Activated naive CD4-positive, alpha-beta T cell treated with anti-CD3 and anti-CD28 coated beads for 36 hours (primary cell): ENCODE data around the gene THSD4. TPM values are rescaled to one million over a fixed set of nuclear protein-coding genes. Genes with fewer than 3 reads are reported as not detected.
"Not testable (repeated sequence)": the region's sequence is repeated elsewhere in the genome, so short reads cannot be mapped to it uniquely, and the experiment has no call there.

Experiments used
- CTCF ChIA-PET: fragments of 350-600 bp; sonication (Branson Sonifier 250); formaldehyde crosslinking; loops from one replicate; lab custom pipeline; 2021; ENCODE audit warnings: antibody characterized with exemption; lab: Charles Lee
- DNase-seq: peaks from one replicate; pipeline ENCODE4 v3.0.0-alpha.2; 2020
- H3K27ac Mint-ChIP-seq: one replicate; pipeline ENCODE4 v1.8.0; 2021; ENCODE audit warnings: mild to moderate bottlenecking, mixed read lengths
- H3K27me3 Mint-ChIP-seq: one replicate; pipeline ENCODE4 v1.8.0; 2021; ENCODE audit warnings: low read depth, mixed read lengths
- H3K36me3 Mint-ChIP-seq: one replicate; pipeline ENCODE4 v1.8.0; 2021; ENCODE audit warnings: low read depth, mixed read lengths
- H3K4me1 Mint-ChIP-seq: one replicate; pipeline ENCODE4 v1.8.0; 2021; ENCODE audit warnings: low read depth, mixed read lengths
- H3K4me3 Mint-ChIP-seq: one replicate; pipeline ENCODE4 v1.8.0; 2021; ENCODE audit warnings: mild to moderate bottlenecking, moderate library complexity, mixed read lengths
- H3K9me3 Mint-ChIP-seq: one replicate; pipeline ENCODE4 v1.8.0; 2021; ENCODE audit warnings: mixed read lengths
- intact Hi-C: fragments of 100-400 bp; cut with micrococcal nuclease; formaldehyde crosslinking; loops from one replicate; pipeline ENCODE4 v1.15.1; 2023
- total RNA-seq, 2 experiments: library from RNA; stranded (reverse); gene quantifications; one replicate each; pipeline ENCODE4 v1.2.3, GENCODE V29; 2021

THSD4 gene
- total RNA-seq, 2 experiments from 2014 or later = not detected

DNA sequence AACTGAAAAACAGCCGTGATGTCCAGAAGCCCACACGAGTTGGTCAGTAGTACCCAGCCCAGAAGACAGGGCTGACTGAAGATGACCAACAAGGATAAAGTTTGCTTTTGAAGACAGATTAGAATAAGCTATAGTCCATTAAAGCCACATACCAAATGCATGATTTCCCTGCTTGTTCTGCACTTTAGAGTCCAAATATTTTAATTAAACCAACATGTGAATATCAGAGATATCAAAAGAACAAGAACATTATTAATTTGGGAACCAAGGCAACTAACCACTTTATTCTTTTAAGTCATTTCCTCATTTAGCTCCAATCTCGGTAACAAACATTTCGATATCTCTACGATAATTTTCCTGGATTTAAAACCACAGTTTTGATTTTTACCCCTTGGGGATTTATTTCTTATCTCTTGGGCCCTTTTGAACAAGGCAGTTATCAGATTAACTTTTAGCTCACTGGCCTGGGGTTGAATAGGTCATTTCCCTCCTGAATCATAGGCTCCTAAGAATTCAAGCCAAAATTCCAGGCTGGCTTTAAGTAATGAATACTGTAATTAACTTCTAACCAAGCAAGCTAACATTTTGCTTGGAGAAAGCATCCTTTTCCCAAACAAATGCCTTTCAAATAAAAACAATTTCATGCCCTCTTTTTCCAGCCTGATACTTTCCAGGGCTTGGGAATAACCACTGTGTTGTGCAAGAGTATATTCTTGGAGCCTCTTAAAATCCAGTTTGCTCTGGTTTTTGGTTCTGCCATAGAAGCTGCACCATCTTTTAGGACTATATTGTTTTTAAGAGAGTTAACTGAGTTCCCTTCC lies 592.2 kb downstream of the THSD4 start:
- Mint-ChIP-seq H3K9me3 (no peaks in the 10 kb centered on the region), H3K4me1 (no peaks in the 10 kb centered on the region), H3K4me3 (no peak overlapping the region), H3K36me3 (no peaks in the 10 kb centered on the region), H3K27ac (no peak overlapping the region), H3K27me3 (peaks cover 15% of the 10 kb centered on the region)
- CTCF ChIA-PET = no interaction called here
- no peak for DNase-seq
- intact Hi-C loops = no loop called here

DNA sequence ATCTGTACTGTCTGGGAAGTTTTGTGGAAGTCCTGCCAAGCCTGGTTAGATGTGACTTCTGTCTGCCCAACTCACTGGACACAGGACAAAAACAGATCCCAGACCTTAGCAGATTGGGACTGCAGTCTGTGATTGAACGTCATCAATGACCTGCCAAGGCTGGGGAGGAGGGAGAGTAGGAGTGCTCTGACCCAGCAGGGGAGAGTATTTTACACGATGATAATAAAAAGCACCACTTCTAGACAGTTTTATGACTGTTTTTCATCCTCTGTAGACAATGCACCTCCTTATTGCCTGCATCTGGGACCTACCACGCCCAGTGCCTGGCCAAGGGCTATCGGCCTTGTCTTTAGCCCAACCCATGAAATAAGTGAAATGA lies 592.8 kb downstream of the THSD4 start:
- no peak for DNase-seq
- no peaks in the 10 kb centered on the region for H3K9me3 Mint-ChIP-seq
- CTCF ChIA-PET = no interaction called here
- peaks cover 16% of the 10 kb centered on the region for H3K27me3 Mint-ChIP-seq
- no peaks in the 10 kb centered on the region for H3K4me1 Mint-ChIP-seq
- intact Hi-C loops = no loop called here
- no peak overlapping the region for H3K27ac Mint-ChIP-seq
- no peaks in the 10 kb centered on the region for H3K36me3 Mint-ChIP-seq
- H3K4me3 Mint-ChIP-seq = no peak overlapping the region

DNA sequence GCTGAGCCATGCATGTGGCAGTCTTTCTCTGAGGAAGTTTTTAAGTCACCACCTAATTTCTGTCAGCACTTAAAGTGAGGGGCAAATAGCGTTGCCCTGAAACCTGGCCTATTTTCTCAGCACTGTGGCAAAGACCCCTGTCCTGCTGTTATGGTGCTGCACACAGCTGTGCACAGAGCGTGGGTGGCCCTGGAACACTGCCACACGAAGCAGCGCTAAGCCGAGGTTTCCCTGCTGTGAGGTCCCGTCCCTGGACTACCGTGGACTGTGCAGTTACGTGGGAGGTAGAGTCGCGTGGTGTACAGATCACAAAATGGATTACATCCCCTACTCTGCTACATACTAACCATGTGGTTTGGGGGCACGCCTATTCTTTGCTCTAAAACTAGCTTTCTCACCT lies 593.5 kb downstream of the THSD4 start:
- Mint-ChIP-seq H3K36me3 (no peaks in the 10 kb centered on the region), H3K4me1 (no peaks in the 10 kb centered on the region), H3K27ac (no peak overlapping the region), H3K27me3 (peaks cover 15% of the 10 kb centered on the region), H3K4me3 (no peak overlapping the region), H3K9me3 (no peaks in the 10 kb centered on the region)
- intact Hi-C loops = no loop called here
- CTCF ChIA-PET = no interaction called here
- no peak for DNase-seq

DNA sequence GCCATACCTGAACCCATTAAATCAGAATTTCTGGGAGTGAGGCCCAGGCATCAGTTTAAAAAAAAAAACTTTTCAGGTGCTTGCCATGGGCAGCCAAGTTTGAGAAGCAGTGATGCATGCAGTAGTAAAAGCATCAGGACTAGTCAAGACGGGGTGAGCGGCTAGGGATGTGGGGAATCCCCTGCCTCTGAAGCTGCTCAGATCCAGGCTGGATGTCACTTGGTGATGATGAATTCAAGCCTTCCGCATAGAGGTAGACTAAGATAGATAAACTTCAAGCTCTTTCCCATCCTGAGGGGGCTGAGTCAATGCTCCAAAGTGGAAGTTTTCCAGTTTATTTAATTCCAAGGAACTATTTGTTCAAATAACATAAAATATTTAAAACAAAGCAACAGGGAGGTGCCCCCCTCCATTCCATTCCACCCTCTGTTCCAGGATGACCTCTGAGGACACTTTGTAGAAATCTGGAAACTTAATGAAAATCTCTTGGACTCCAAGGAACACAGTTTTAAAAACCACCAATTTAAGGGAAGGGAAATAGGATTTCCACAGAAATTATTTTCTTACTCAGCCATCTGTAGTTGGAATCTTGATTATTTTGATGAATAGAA lies 594.6 kb downstream of the THSD4 start:
- H3K4me3 Mint-ChIP-seq = no peak overlapping the region
- DNase-seq = no peak
- H3K27me3 Mint-ChIP-seq = peaks cover 15% of the 10 kb centered on the region
- H3K27ac Mint-ChIP-seq = no peak overlapping the region
- CTCF ChIA-PET = no interaction called here
- intact Hi-C loops = no loop called here
- H3K36me3 Mint-ChIP-seq = no peaks in the 10 kb centered on the region
- no peaks in the 10 kb centered on the region for H3K4me1 Mint-ChIP-seq
- H3K9me3 Mint-ChIP-seq = no peaks in the 10 kb centered on the region

DNA sequence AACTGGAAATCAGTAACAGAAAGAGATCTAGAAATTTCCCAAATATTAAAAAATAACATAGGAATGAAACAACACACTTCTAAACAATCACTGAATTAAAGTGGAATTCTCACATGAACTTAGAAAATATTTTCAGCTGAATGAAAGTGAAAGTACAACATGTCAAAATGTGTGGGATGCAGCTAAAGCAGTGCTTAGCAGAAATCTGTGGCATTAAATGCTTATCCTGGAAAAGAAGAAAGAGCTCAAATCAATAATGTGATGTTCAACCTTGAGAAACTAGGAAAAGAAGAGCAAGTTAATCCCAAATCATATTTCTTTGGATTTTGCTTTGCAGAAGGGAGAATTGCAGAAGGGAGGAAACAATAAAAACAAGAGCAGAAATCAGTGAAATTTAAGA lies 596.9 kb downstream of the THSD4 start:
- no peaks in the 10 kb centered on the region for H3K4me1 Mint-ChIP-seq
- no peak for DNase-seq
- H3K4me3 Mint-ChIP-seq = no peak overlapping the region
- H3K27me3 Mint-ChIP-seq = peaks cover 6% of the 10 kb centered on the region
- H3K9me3 Mint-ChIP-seq = no peaks in the 10 kb centered on the region
- no peak overlapping the region for H3K27ac Mint-ChIP-seq
- CTCF ChIA-PET = no interaction called here
- H3K36me3 Mint-ChIP-seq = no peaks in the 10 kb centered on the region
- intact Hi-C loops = no loop called here

DNA sequence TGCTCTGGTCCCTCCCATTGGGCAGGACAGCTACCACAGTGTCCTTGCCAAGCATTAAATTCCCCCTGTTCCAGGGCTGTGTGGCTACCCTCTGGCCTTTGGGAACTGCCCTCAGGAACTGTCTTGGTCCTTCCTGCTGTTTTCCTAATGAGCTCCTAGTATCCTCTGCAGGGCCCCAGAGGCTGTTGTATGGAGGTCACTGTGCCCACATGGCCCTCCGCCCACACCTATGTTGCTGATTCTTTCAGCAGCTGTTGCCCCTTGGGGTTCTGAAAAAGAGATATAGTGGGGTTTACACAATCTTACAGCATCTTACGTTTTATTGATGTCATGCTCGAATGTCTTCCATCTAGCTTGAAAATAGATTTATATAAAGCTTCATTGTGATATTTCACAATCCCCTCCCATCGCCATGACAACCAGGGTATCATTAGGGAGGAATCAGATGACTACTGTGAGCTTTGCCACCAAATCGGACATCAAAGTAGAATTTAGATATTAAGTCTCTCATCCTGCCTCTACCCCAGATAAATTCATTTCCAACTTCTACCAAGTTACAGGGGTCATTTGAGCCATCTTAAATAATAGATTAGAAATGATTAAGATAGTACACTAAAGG lies 598.0 kb downstream of the THSD4 start:
- no peak overlapping the region for H3K27ac Mint-ChIP-seq
- H3K36me3 Mint-ChIP-seq = no peaks in the 10 kb centered on the region
- CTCF ChIA-PET = interaction anchor here (0.6 to 1.0 kb wide), 2 partner anchors 8 to 988 kb away, joined by 3 to 5 read pairs; no protein-coding TSS in a partner anchor
- intact Hi-C loops = no loop called here
- no peaks in the 10 kb centered on the region for H3K4me1 Mint-ChIP-seq
- H3K9me3 Mint-ChIP-seq = no peaks in the 10 kb centered on the region
- H3K4me3 Mint-ChIP-seq = no peak overlapping the region
- peaks cover 10% of the 10 kb centered on the region for H3K27me3 Mint-ChIP-seq
- DNase-seq = no peak

DNA sequence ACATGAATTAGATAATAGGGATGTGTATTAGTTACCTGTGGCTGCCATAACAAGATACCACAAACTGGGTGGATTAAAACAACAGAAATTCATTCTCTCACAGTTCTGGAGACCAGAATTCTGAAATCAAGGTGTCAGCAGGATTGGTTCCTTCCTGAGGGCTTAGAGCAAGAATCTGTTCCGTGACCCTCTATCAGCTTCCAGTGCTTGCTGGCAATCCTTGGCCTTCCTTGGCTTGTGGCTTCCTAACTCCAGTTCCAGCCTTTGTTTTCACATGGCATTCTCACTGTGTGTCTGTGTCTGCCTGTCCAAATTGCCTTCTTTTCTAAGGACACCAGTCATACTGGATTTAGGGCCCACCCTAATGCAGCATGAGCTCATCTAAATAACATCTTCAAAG lies 600.6 kb downstream of the THSD4 start:
- CTCF ChIA-PET = interaction anchor here (1.5 kb wide), 1 partner anchor 16 kb away, joined by 3 read pairs; no protein-coding TSS in a partner anchor
- H3K4me3 Mint-ChIP-seq = no peak overlapping the region
- H3K9me3 Mint-ChIP-seq = no peaks in the 10 kb centered on the region
- H3K4me1 Mint-ChIP-seq = no peaks in the 10 kb centered on the region
- no peak for DNase-seq
- no peak overlapping the region for H3K27ac Mint-ChIP-seq
- H3K36me3 Mint-ChIP-seq = no peaks in the 10 kb centered on the region
- peaks cover 10% of the 10 kb centered on the region for H3K27me3 Mint-ChIP-seq
- intact Hi-C loops = no loop called here

DNA sequence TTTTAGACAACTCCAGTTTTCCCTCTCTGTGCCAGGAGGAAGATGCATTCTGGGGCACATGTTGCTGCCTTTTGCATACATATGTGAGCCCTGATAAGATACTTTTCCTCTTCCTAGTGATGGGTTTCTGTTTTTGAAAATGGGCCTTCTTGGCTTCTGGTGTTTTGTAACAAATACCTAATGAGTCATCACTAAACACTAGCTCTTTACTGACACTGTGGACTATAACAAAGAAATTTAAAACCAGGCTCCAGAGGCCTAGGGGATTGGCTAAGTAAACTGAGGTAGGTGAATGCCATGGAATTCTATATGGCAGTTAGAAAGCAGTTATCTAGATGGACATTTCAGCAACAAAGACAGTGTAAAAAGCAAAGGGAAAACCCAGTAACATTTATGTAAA lies 601.7 kb downstream of the THSD4 start:
- DNase-seq = no peak
- peaks cover 10% of the 10 kb centered on the region for H3K27me3 Mint-ChIP-seq
- no peaks in the 10 kb centered on the region for H3K36me3 Mint-ChIP-seq
- H3K4me3 Mint-ChIP-seq = no peak overlapping the region
- intact Hi-C loops = no loop called here
- H3K27ac Mint-ChIP-seq = no peak overlapping the region
- CTCF ChIA-PET = no interaction called here
- H3K9me3 Mint-ChIP-seq = no peaks in the 10 kb centered on the region
- H3K4me1 Mint-ChIP-seq = no peaks in the 10 kb centered on the region

DNA sequence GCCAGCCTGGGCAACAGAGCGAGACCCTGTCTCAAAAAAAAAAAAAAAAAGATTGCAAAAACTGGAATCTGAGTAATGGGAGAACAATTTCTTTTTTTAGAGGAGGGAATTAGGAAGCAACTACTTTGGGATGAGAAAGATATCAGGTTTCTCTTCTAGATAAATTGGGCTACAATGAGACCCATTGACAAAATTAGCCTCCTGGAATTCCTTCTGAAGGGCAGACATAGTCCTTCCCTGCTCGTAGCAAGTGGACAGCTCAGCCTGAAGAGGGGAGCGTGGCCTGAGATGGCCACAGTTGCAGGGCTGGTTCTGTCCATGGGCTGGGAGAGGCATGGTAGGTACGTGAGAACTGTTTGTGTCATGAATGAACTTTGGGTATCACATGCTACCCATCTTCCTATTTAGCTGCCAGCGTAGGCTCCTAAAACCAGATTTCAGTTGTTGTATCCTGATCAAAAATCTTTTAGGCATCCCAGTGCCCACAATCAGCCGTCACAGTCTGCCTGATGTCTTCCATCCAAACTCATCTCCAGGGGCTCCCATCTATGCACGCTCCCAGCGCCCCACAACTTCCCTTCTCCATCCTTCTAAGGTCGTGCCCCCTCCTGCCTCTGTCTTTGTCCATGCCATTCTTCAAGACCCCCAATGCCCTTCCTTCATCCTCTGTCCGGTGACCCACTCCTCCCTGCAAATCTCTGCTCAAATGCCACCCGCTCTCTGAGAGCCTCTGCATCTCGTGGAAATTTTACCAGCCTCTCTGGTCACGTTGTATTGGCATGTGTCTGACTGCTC lies 603.0 kb downstream of the THSD4 start:
- Mint-ChIP-seq H3K9me3 (no peaks in the 10 kb centered on the region), H3K27me3 (peaks cover 6% of the 10 kb centered on the region), H3K27ac (no peak overlapping the region), H3K36me3 (no peaks in the 10 kb centered on the region), H3K4me3 (no peak overlapping the region), H3K4me1 (no peaks in the 10 kb centered on the region)
- intact Hi-C loops = no loop called here
- CTCF ChIA-PET = no interaction called here
- no peak for DNase-seq

DNA sequence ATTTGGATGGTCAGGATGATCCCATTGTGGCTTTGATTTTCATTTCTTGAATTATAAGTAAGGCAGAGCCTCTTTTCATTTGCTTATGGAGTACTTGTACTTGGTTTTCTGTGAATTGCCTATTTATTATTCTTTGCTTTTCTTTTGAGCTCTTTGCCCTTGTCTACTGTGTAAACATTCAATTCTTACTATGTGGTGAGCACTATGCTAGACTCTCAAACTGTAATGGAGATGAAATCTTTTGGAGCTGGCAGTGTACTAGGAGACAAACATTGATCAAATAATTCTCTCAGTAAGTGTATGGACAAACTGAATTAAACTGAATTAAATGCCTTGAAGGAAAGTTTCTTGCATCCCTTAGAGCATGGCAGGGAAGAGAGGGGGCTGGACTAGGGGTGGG lies 608.1 kb downstream of the THSD4 start:
- H3K9me3 Mint-ChIP-seq = no peaks in the 10 kb centered on the region
- H3K4me1 Mint-ChIP-seq = no peaks in the 10 kb centered on the region
- no peak overlapping the region for H3K27ac Mint-ChIP-seq
- no peak overlapping the region for H3K4me3 Mint-ChIP-seq
- CTCF ChIA-PET = interaction anchor here (0.9 kb wide), 1 partner anchor 20 kb away, joined by 4 read pairs; no protein-coding TSS in a partner anchor
- intact Hi-C loops = no loop called here
- H3K27me3 Mint-ChIP-seq = peaks cover 3% of the 10 kb centered on the region
- no peaks in the 10 kb centered on the region for H3K36me3 Mint-ChIP-seq
- no peak for DNase-seq

DNA sequence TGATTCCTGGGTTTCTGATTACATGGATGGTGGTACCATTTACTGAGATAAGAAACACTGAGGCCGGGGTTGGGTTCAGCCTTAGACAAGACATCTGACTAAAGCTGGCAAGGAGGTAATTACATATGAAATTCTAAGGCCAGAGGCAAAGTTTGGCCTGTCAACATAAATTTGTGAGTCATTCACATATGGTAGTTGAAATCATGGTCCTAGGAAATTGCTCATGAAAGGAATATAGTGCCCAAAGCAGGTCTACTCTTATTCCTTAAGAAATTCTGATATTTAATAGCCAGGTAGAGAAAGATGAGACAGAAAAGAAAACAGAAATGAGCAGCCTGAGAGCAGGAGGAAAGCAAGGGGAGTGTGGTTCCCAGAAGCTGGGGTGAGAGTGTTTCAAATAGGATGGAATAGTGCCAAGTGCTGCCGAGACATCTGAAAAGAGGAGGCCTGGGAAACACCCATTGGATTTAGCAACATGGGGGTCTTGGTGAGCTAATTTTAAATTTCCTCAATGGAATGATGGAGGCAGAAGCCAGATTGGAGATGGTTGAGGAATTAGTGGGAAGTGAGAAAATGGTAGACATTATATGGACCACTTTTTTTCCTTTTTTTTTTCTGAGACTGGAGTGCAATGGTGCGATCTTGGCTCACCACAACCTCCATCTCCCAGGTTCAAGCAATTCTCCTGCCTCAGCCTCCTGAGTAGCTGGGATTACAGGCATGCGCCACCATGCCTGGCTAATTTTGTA lies 610.1 kb downstream of the THSD4 start:
- H3K27ac Mint-ChIP-seq, H3K9me3 Mint-ChIP-seq, H3K36me3 Mint-ChIP-seq, CTCF ChIA-PET, H3K27me3 Mint-ChIP-seq, H3K4me3 Mint-ChIP-seq, DNase-seq, intact Hi-C loops, H3K4me1 Mint-ChIP-seq: not testable (repeated sequence)
